Measurements from ENCODE around the gene PPP1R7. TPM values are rescaled to one million over a fixed set of nuclear protein-coding genes. Genes with fewer than 3 reads are reported as not detected.

PPP1R7 gene
- total RNA-seq, 1 donor: 46.7 TPM

DNA sequence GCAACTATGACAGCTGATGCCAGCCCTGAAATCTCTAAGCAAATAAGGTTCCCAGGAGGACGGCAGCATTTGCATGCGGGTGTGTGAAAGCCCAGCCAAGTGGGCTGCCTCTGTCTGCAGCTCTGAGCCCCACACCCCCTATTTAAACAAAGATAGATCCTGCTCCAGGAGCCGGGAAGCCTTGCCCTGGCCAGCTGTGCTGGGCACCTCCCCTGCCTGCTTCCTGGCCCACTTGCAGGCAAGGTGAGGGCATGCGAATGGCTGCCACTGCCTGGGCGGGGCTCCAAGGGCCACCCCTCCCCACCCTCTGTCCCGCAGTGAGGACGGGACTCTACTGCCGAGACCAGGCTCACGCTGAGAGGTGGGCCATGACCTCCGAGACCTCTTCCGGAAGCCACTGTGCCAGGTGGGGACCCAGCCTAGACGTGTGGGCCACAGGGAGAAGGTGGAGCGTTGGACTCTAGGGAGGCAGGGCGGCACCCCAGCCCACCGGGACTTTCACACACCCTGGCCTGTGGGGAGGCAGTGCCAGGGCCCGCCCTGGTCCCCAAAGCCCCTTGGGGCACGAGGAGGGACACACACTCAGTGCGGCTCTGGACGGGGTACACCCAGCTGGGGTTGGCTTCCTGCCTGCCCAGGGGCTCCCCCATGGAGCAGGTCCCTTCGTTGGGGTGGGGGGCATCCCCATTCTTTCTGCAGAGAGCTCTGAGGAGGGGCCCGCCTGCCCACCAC lies 38.3 kb downstream of the PPP1R7 start, which contains the start of gene ANO7:
Gene ANO7 (plus strand): TSS at position 317 of the 732 bp plus-strand sequence. CDS start 1,387 bp downstream, outside the sequence.
- Histone ChIP-seq H3K4me1 (ENCODE audit: insufficient read depth, low read length) (no peaks in the 10 kb centered on the region), H3K4me3 (ENCODE audit: insufficient read depth, low read length) (no peak within 1 kb of the TSS), H3K27me3 (ENCODE audit: insufficient read depth, low read length) (peaks cover 4% of the 10 kb centered on the region), H3K79me2 (ENCODE audit: insufficient read depth, low read length) (no peaks in the 10 kb centered on the region), H3K36me3 (ENCODE audit: insufficient read depth, low read length) (no peaks in the 10 kb centered on the region), H3K9me3 (ENCODE audit: low read depth, low read length) (no peaks in the 10 kb centered on the region), H4K20me1 (ENCODE audit: insufficient read depth, low read length) (no peaks in the 10 kb centered on the region), H2AFZ (ENCODE audit: low read length) (no peak within 1 kb of the TSS), H3K27ac (ENCODE audit: low read depth, low read length) (no peak within 1 kb of the TSS), H3K4me2 (ENCODE audit: insufficient read depth, low read length) (no peak within 1 kb of the TSS)
- DNase-seq (ENCODE audit: insufficient read length, low spot score, missing footprints): peak; percentile 53
- TF ChIP-seq, protein P1, sequence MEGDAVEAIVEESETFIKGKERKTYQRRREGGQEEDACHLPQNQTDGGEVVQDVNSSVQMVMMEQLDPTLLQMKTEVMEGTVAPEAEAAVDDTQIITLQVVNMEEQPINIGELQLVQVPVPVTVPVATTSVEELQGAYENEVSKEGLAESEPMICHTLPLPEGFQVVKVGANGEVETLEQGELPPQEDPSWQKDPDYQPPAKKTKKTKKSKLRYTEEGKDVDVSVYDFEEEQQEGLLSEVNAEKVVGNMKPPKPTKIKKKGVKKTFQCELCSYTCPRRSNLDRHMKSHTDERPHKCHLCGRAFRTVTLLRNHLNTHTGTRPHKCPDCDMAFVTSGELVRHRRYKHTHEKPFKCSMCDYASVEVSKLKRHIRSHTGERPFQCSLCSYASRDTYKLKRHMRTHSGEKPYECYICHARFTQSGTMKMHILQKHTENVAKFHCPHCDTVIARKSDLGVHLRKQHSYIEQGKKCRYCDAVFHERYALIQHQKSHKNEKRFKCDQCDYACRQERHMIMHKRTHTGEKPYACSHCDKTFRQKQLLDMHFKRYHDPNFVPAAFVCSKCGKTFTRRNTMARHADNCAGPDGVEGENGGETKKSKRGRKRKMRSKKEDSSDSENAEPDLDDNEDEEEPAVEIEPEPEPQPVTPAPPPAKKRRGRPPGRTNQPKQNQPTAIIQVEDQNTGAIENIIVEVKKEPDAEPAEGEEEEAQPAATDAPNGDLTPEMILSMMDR (IDR thresholded peaks at IDR 0.05; ENCODE audit: extremely low read depth, low read depth, low read length): no peak

DNA sequence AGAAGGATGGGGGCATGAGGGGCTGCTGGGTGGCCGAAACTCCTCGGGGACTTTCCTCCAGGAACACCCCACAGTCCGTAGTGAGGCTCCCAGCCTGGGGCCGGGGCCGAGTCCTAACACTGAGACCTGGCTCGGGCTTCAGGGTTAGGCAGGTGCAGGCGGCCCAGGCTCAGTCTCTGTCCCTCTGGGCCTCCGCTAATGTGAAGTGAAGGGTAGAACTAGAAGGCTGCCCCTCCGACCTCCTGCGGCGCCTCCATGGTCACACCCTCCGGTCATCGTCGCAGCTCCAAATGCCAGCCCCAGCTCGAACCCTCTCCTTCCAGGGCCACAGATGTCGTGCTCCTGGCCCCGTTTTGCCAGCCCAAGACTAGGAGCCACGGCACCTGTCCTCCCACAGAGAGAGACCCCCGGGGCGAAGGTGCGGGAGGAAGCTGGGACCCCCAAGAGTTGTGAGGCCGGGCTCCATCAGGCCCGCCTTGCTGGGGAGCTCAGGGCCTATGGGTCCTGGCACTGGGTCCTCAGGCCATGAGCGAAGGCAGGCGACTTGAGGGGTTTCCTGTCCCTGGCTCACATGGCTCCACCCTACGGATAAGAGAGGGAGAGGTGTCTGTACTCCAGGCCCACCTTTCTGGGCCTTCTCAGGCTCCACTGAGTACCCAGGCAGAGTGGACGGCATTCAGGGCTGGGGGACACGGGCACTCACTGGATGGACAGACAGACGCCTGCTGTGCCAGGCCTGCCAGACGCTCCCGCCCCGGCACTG lies 39.0 kb downstream of the PPP1R7 start:
- Histone ChIP-seq H3K27me3 (ENCODE audit: insufficient read depth, low read length) (peaks cover 4% of the 10 kb centered on the region), H3K4me2 (ENCODE audit: insufficient read depth, low read length) (no peak overlapping the region), H3K79me2 (ENCODE audit: insufficient read depth, low read length) (no peaks in the 10 kb centered on the region), H3K9me3 (ENCODE audit: low read depth, low read length) (no peaks in the 10 kb centered on the region), H3K27ac (ENCODE audit: low read depth, low read length) (no peak overlapping the region), H4K20me1 (ENCODE audit: insufficient read depth, low read length) (no peaks in the 10 kb centered on the region), H3K4me1 (ENCODE audit: insufficient read depth, low read length) (no peaks in the 10 kb centered on the region), H3K36me3 (ENCODE audit: insufficient read depth, low read length) (no peaks in the 10 kb centered on the region), H2AFZ (ENCODE audit: low read length) (no peak overlapping the region), H3K4me3 (ENCODE audit: insufficient read depth, low read length) (no peak overlapping the region)
- DNase-seq (ENCODE audit: insufficient read length, low spot score, missing footprints): peak; percentile 79
- TF ChIP-seq, protein P1 (IDR thresholded peaks at IDR 0.05; ENCODE audit: extremely low read depth, low read depth, low read length): no peak

DNA sequence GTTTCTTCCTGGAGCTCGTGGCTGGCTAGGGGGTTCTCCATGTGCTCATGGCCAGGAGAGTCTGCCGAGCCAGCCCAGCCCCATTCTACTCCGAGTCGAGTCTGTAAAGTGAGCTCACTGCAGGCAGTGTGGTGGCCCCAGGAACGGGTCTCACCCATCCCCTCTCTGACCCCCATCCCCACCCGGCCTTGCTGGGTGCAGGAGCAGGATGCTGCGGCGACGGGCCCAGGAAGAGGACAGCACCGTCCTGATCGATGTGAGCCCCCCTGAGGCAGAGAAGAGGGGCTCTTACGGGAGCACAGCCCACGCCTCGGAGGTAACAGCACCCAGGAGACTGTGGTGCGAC lies 39.6 kb downstream of the PPP1R7 start:
- H3K4me3 ChIP-seq (ENCODE audit: insufficient read depth, low read length): no peak overlapping the region
- no peak for DNase-seq (ENCODE audit: insufficient read length, low spot score, missing footprints)
- no peak overlapping the region for H3K27ac ChIP-seq (ENCODE audit: low read depth, low read length)
- no peak overlapping the region for H2AFZ ChIP-seq (ENCODE audit: low read length)
- no peaks in the 10 kb centered on the region for H3K79me2 ChIP-seq (ENCODE audit: insufficient read depth, low read length)
- TF ChIP-seq, protein P1 (IDR thresholded peaks at IDR 0.05; ENCODE audit: extremely low read depth, low read depth, low read length): no peak
- H3K36me3 ChIP-seq (ENCODE audit: insufficient read depth, low read length): no peaks in the 10 kb centered on the region
- H3K27me3 ChIP-seq (ENCODE audit: insufficient read depth, low read length): peaks cover 4% of the 10 kb centered on the region
- H3K9me3 ChIP-seq (ENCODE audit: low read depth, low read length): no peaks in the 10 kb centered on the region
- H3K4me1 ChIP-seq (ENCODE audit: insufficient read depth, low read length): no peaks in the 10 kb centered on the region
- no peaks in the 10 kb centered on the region for H4K20me1 ChIP-seq (ENCODE audit: insufficient read depth, low read length)
- H3K4me2 ChIP-seq (ENCODE audit: insufficient read depth, low read length): no peak overlapping the region

Data from osteoblast (primary cell).